ENCODE measurements around the gene VMP1. TPM values are rescaled to one million over a fixed set of nuclear protein-coding genes. Genes with fewer than 3 reads are reported as not detected.

VMP1 gene
- total RNA-seq, 1 experiment from 2014 or later: 83.1 TPM

GRCh38 chr17:59830846-59831486, 123.5 kb downstream of the VMP1 start:
- Histone ChIP-seq H2BK120ac (ENCODE audit: low read depth, low read length, poor library complexity, severe bottlenecking) (no peak overlapping the region), H3K27ac (ENCODE audit: insufficient read length, low read depth, low read length) (no peak overlapping the region), H4K5ac (ENCODE audit: insufficient read length, low read depth, low read length) (no peak overlapping the region), H3K23ac (ENCODE audit: insufficient read length, low read depth, low read length) (no peak overlapping the region), H2AFZ (ENCODE audit: low read length) (no peak overlapping the region), H3K4me2 (ENCODE audit: insufficient read depth, insufficient read length, low read length) (no peak overlapping the region), H4K91ac (ENCODE audit: insufficient read length, low read depth, low read length) (no peak overlapping the region), H2BK5ac (ENCODE audit: insufficient read length, low read length) (no peak overlapping the region), H3K23me2 (ENCODE audit: insufficient read length, low read depth, low read length, poor library complexity, severe bottlenecking) (no peaks in the 10 kb centered on the region), H3K56ac (ENCODE audit: insufficient read length, low read depth, low read length) (no peak overlapping the region), H2AK5ac (ENCODE audit: insufficient read length, low read length) (no peak overlapping the region), H4K20me1 (ENCODE audit: control insufficient read depth, insufficient read depth, insufficient read length) (no peaks in the 10 kb centered on the region), H3K14ac (ENCODE audit: insufficient read depth, low read length) (no peak overlapping the region), H3K9ac (ENCODE audit: extremely low read depth, insufficient read length, low read length) (no peak overlapping the region), H3K4ac (ENCODE audit: low read depth, low read length) (no peak overlapping the region), H2BK15ac (ENCODE audit: low read depth, low read length) (no peak overlapping the region; the same call in 1 of the 2 replicates), H3K27me3 (ENCODE audit: insufficient read depth, low read length) (no peaks in the 10 kb centered on the region), H3K18ac (ENCODE audit: insufficient read length, low read depth, low read length) (no peak overlapping the region), H3K79me2 (ENCODE audit: insufficient read depth, low read length) (no peaks in the 10 kb centered on the region), H3K9me3 (ENCODE audit: control insufficient read depth, low read depth, low read length) (no peaks in the 10 kb centered on the region), H2BK12ac (ENCODE audit: insufficient read length, low read depth, low read length) (peak overlapping the region; percentile 35), H3K4me1 (ENCODE audit: insufficient read depth, low read length) (peaks cover 6% of the 10 kb centered on the region), H3K79me1 (ENCODE audit: insufficient read depth, low read depth, low read length, poor library complexity, severe bottlenecking) (no peaks in the 10 kb centered on the region), H2BK20ac (ENCODE audit: low read depth, low read length, poor library complexity, severe bottlenecking) (no peak overlapping the region), H3T11ph (ENCODE audit: low read length) (no peak overlapping the region), H4K8ac (replicated peaks; ENCODE audit: insufficient read length, low read depth, low read length) (no peak overlapping the region)
- no peaks in the 10 kb centered on the region for H3K27me3 Mint-ChIP-seq (ENCODE audit: low read depth)
- no peak for DNase-seq
- no peaks in the 10 kb centered on the region for H3K9me3 Mint-ChIP-seq
- H3K27ac Mint-ChIP-seq: peak overlapping the region in 2 of 3 experiments; percentile 78 to 84; a peak in 3 of 7 replicates
- TF ChIP-seq CTCF (conservative IDR thresholded peaks at IDR 0.05): no peak
- H3K4me3 Mint-ChIP-seq: no peak overlapping the region
- no peaks in the 10 kb centered on the region for H3K36me3 Mint-ChIP-seq (ENCODE audit: insufficient read depth in 1 of 3, low read depth in 3 of 3)
- no CpG with 5 or more reads among the region's 1 CpG for WGBS (ENCODE audit: extremely low coverage, insufficient read length, low lambda C conversion rate)
- H3K4me1 Mint-ChIP-seq: peaks cover 30 to 31% of the 10 kb centered on the region in 2 experiments

Data from H9 (cell line).